ENCODE measurements around the gene MARK4.

MARK4 gene

DNA sequence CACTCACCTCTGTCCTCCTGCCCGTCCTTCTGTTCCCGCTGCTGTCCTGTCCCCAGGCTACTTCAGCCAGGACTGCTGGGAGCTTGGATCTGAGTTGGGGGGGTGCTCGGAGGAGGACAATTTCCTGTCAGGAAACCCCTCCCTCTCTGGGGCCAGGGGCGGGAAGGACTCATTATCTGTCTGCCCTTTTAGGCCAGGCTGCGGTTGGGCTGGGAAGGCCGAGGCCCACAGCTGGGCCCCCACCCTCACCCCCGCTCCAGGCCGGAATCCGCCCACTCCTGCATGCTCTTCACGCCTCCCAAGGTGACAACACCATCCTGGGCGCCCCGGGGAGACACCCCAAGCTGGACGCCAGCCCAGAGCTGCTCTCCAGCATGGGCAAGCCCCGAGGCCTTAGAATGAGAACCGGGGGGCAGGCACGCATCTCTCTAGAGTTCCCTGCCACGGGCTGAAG lies 5.7 kb upstream of the MARK4 start, which contains the start of gene EXOC3L2:
Gene EXOC3L2, minus strand, starts transcription at position 74 of the 454 bp plus-strand sequence. CDS start 6,362 bp downstream, outside the sequence.
- H3K27me3 ChIP-seq (ENCODE audit: control insufficient read depth, insufficient read depth, low read length) = no peaks in the 10 kb centered on the region
- no peaks in the 10 kb centered on the region for H3K9me3 ChIP-seq (ENCODE audit: control insufficient read depth, low read length)
- H3K9ac ChIP-seq (ENCODE audit: low read length) = no peak within 1 kb of the TSS
- peaks cover 12% of the 10 kb centered on the region for H3K4me1 ChIP-seq (ENCODE audit: control insufficient read depth, insufficient read depth, low read length)
- no peak within 1 kb of the TSS for H3K4me3 ChIP-seq (ENCODE audit: low read length)
- H3K36me3 ChIP-seq (ENCODE audit: control insufficient read depth, insufficient read depth, low read length) = no peaks in the 10 kb centered on the region

DNA sequence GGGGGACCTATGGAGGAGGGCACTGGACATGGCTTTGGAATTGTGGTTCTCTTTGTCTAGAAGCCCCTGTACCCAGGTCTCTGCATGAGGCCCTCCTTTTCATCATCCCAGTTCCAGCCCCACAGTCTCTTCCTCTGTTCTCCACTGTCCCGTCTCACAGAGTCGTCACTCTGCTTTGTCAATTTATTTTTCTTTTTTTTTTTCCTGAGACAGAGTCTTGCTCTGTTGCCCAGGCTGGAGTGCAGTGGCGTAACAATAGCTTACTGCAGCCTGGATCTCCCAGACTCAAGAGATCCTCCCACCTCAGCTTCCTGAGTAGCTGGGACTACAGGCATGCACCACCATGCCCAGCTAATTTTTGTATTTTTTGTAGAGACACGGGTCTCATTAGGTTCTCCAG lies 5.2 kb upstream of the MARK4 start:
- H3K27me3 ChIP-seq (ENCODE audit: control insufficient read depth, insufficient read depth, low read length) = no peaks in the 10 kb centered on the region
- H3K4me1 ChIP-seq (ENCODE audit: control insufficient read depth, insufficient read depth, low read length) = peaks cover 17% of the 10 kb centered on the region
- no peaks in the 10 kb centered on the region for H3K9me3 ChIP-seq (ENCODE audit: control insufficient read depth, low read length)
- H3K4me3 ChIP-seq (ENCODE audit: low read length) = no peak overlapping the region
- no peaks in the 10 kb centered on the region for H3K36me3 ChIP-seq (ENCODE audit: control insufficient read depth, insufficient read depth, low read length)
- no peak overlapping the region for H3K9ac ChIP-seq (ENCODE audit: low read length)

DNA sequence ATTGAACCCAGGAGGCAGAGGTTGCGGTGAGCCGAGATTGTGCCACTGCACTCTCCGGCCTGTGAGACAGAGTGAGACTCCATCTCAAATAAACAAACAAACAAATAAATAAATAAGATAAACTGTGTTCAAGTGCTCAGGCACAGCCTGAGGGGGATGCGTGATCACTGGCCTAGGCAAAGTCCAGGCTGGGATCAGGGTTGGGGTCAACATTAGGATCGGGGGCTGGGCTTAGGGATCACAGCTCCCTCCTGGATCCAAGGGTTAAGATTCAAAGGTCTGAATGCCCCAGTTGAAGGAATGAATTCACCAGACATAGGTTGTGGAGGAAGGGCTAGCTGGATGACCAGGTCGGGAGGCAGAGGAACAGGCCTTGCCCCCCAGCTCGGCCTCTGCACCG lies 3.9 kb upstream of the MARK4 start:
- Histone ChIP-seq H3K9ac (ENCODE audit: low read length) (no peak overlapping the region), H3K9me3 (ENCODE audit: control insufficient read depth, low read length) (no peaks in the 10 kb centered on the region), H3K27me3 (ENCODE audit: control insufficient read depth, insufficient read depth, low read length) (no peaks in the 10 kb centered on the region), H3K36me3 (ENCODE audit: control insufficient read depth, insufficient read depth, low read length) (no peaks in the 10 kb centered on the region), H3K4me1 (ENCODE audit: control insufficient read depth, insufficient read depth, low read length) (peaks cover 12% of the 10 kb centered on the region), H3K4me3 (ENCODE audit: low read length) (no peak overlapping the region)

DNA sequence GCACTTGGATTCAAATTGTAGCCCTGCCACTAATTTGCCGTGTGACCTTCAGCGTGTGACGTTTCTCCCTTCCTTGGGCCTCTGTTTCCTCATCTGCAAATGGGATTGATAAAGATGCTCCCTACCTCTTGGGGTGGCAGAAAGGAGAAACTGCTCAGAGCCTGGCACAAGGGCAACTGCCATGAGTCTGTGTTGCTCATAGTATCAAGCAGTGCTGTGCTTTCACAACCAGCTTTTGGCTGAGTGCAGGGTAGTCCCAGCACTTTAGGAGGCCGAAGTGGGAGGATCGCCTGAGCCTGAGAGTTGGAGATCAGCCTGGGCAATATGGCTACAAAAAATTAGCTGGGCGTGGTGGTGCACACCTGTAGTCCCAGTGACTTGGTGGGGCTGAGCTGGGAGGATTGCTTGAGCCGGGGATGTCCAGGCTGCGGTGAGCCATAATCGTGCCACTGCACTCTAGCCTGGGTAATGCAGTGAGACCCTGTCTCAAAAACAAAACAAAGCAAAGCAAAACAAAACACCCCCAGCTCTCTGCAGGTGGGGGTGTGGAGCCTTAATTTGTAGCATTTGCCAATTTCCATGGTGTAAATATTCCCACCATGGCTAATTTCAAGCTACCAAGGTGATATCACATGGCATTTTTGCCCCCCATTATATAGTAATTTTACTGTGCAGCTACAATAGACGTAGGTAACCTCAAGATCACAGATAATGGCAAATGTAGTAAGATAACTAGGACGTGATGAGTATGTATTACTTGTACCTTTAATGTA lies 1.6 kb upstream of the MARK4 start:
- H3K9me3 ChIP-seq (ENCODE audit: control insufficient read depth, low read length) = no peaks in the 10 kb centered on the region
- H3K4me1 ChIP-seq (ENCODE audit: control insufficient read depth, insufficient read depth, low read length) = peaks cover 32% of the 10 kb centered on the region
- no peak overlapping the region for H3K4me3 ChIP-seq (ENCODE audit: low read length)
- H3K27me3 ChIP-seq (ENCODE audit: control insufficient read depth, insufficient read depth, low read length) = no peaks in the 10 kb centered on the region
- no peaks in the 10 kb centered on the region for H3K36me3 ChIP-seq (ENCODE audit: control insufficient read depth, insufficient read depth, low read length)
- no peak overlapping the region for H3K9ac ChIP-seq (ENCODE audit: low read length)

DNA sequence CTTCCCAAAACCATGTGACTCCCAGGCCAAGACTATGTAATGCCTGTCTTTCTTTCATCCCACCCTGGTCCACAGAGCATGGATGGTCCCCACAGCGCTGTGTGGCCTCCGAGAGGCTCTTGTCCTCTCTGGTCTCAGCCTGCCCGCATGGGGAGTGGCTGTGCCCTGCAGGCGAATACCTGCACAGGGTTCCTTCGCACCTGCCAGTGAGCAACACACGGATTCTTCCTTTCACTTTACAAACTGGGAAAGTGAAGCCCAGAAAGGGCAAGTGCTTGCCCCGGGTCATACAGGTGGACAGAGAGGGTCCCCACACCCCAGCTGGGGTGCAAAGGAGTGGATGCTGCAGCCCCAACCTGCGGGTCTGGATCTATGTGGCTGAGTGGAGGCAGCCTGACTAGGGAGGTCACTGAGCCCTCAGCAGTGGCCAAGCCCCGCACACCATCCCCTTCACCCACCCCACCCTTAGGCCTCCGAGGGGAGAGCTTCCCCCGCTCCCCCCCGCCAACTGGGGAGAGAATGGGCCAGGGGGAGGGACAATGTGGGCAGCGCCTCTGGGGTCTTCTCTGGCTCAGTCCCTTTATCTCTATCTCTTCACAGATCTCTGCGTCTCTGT lies 747 bp upstream of the MARK4 start:
- Histone ChIP-seq H3K9ac (ENCODE audit: low read length) (peak overlapping the region; percentile 68), H3K9me3 (ENCODE audit: control insufficient read depth, low read length) (no peaks in the 10 kb centered on the region), H3K4me1 (ENCODE audit: control insufficient read depth, insufficient read depth, low read length) (peaks cover 33% of the 10 kb centered on the region), H3K27me3 (ENCODE audit: control insufficient read depth, insufficient read depth, low read length) (no peaks in the 10 kb centered on the region), H3K36me3 (ENCODE audit: control insufficient read depth, insufficient read depth, low read length) (no peaks in the 10 kb centered on the region), H3K4me3 (ENCODE audit: low read length) (peak overlapping the region; percentile 71)

DNA sequence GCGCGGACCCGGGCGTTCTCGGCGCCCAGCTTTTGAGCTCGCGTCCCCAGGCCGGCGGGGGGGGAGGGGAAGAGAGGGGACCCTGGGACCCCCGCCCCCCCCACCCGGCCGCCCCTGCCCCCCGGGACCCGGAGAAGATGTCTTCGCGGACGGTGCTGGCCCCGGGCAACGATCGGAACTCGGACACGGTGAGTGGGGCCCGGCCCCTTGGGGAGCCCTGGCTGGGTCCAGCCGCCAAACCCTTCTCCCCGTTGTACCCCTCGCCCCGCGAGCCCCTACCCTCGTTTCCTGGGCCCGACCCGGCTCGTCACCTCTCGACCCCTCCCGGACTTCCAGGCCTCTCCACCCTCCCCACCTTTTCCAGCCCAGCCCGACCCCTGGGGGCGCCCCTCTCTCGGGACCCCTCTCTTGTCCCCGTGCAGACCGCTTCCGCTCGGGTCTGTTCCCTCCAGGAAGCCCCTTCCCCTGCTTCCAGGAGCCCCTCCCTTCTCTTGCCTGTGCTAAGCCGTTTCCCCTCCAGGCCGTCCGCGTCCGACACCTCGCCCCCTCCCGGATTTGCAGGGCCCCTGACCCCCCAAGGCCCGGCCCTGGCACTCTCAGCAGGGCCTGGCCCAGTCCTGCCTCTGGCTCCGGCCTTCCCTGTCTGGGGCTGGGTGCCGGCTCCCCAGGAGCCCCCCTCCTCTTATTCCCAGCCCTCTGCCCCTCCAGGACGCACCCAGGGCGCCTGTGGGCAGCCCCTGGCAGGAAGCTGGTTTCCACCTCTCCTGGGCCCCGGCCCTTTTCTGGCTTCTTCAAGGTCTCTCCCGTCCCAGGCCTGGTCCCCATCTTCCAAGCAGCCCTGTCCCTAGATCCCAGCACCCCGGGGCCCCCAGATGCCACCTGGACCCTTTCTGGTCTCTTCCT lies 632 bp downstream of the MARK4 start:
- Histone ChIP-seq H3K4me3 (ENCODE audit: low read length) (peak overlapping the region; percentile 46), H3K9ac (ENCODE audit: low read length) (peak overlapping the region; percentile 86), H3K4me1 (ENCODE audit: control insufficient read depth, insufficient read depth, low read length) (peaks cover 33% of the 10 kb centered on the region), H3K36me3 (ENCODE audit: control insufficient read depth, insufficient read depth, low read length) (no peaks in the 10 kb centered on the region), H3K27me3 (ENCODE audit: control insufficient read depth, insufficient read depth, low read length) (no peaks in the 10 kb centered on the region), H3K9me3 (ENCODE audit: control insufficient read depth, low read length) (no peaks in the 10 kb centered on the region)

DNA sequence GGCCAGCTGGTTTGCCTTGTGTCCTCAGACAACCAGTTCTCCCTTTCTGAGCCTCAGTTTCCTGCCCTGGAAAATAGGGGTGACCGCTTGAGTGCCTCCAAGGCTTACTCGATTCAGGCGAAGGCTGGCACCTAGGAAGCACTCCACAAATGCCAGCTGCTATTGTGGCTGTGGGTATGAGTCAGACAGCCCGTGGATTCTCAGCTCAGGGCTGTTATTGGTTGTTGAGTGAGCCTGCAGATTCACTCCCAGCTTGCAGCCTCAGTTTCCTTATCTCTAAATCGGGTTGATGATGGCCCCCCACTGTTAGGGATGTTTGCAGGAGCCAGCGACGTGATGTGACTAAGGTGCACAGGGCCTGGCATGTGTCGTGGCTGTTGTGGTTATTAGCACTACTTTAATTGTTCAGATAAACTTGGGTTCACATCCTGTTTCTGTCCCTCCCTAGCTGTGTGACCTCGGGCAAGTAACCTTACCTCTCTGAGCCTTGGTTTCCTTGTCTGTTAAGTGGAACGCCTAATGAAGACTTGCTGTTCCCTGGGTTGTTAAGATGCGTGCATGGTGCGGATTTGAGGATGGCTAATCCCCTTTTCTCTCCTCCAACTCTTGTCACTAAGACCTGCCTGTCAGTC lies 2.4 kb downstream of the MARK4 start:
- Histone ChIP-seq H3K27me3 (ENCODE audit: control insufficient read depth, insufficient read depth, low read length) (no peaks in the 10 kb centered on the region), H3K36me3 (ENCODE audit: control insufficient read depth, insufficient read depth, low read length) (no peaks in the 10 kb centered on the region), H3K4me1 (ENCODE audit: control insufficient read depth, insufficient read depth, low read length) (peaks cover 33% of the 10 kb centered on the region), H3K4me3 (ENCODE audit: low read length) (no peak overlapping the region), H3K9me3 (ENCODE audit: control insufficient read depth, low read length) (no peaks in the 10 kb centered on the region), H3K9ac (ENCODE audit: low read length) (no peak overlapping the region)

DNA sequence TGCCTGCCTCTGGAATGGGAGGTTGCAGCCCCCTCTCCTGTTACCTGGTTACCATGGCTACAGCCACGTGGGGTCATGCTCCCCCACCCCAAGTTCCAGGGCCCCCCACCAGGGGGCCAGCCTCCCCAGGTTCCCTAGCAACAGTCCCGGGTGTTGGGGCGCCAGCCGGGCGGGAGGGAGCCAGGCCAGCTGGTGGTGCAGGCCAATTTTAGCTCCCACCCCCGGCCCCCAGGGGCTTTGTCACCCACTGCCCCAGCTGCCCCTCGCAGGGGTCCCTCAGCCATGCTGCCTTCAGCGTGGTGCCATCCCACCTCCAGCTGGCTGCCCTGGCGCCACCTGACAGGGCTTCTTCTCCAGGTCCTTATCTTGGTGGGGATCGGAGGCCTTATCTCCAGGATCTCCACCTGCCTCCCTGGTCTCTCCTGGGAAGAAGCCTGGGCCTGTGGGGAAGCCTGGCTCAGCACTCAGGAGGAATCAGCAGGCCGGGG lies 3.0 kb downstream of the MARK4 start:
- Histone ChIP-seq H3K27me3 (ENCODE audit: control insufficient read depth, insufficient read depth, low read length) (no peaks in the 10 kb centered on the region), H3K36me3 (ENCODE audit: control insufficient read depth, insufficient read depth, low read length) (no peaks in the 10 kb centered on the region), H3K9me3 (ENCODE audit: control insufficient read depth, low read length) (no peaks in the 10 kb centered on the region), H3K9ac (ENCODE audit: low read length) (no peak overlapping the region), H3K4me1 (ENCODE audit: control insufficient read depth, insufficient read depth, low read length) (peaks cover 33% of the 10 kb centered on the region), H3K4me3 (ENCODE audit: low read length) (no peak overlapping the region)

DNA sequence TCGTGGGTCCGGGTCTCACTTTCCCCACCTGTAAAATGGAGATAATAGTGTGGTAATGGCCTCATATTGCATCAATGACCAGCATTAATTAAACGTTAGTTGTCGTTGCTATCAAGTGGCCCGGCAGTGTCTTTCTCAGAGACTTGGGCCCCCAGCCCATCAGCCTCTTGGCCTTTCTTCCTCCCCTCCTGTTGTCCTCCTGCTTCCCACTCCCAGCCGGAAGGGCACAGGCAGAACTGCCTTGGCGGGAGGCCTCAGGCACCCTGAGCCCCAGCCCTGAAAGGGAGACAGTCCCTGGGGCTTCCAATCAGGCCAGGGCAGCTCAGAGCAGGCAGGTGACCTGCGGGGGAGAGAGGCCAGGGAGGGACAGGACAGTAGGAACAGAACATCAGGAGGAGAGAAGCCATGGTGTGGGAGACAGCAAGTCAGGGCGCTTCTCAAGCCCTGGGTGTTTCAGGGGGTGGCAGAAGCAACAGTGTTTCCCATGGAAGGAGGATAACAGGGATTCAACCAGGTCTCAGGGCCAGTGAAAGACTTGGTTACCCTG lies 4.6 kb downstream of the MARK4 start:
- Histone ChIP-seq H3K36me3 (ENCODE audit: control insufficient read depth, insufficient read depth, low read length) (no peaks in the 10 kb centered on the region), H3K27me3 (ENCODE audit: control insufficient read depth, insufficient read depth, low read length) (no peaks in the 10 kb centered on the region), H3K9ac (ENCODE audit: low read length) (no peak overlapping the region), H3K9me3 (ENCODE audit: control insufficient read depth, low read length) (no peaks in the 10 kb centered on the region), H3K4me1 (ENCODE audit: control insufficient read depth, insufficient read depth, low read length) (peaks cover 28% of the 10 kb centered on the region), H3K4me3 (ENCODE audit: low read length) (no peak overlapping the region)

DNA sequence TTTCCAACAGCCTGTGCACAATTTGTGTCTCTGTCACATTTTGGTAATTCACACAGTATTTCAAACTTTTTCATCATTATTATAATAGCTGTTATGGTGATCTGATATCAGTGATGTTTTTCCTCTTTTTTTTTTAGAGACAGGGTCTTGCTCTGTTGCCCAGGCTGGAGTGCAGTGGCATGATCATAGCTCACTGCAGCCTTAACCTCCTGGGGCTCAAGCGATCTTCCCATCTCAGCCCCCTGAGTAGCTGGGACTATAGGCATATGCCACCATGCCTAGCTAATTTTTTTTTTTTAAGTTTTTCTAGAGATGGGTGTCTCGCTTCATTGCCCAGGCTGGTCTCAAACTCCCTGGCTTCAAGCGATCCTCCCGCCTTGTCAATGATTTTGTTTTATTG lies 5.8 kb downstream of the MARK4 start:
- H3K9me3 ChIP-seq (ENCODE audit: control insufficient read depth, low read length) = no peaks in the 10 kb centered on the region
- H3K4me1 ChIP-seq (ENCODE audit: control insufficient read depth, insufficient read depth, low read length) = peaks cover 26% of the 10 kb centered on the region
- H3K27me3 ChIP-seq (ENCODE audit: control insufficient read depth, insufficient read depth, low read length) = no peaks in the 10 kb centered on the region
- no peaks in the 10 kb centered on the region for H3K36me3 ChIP-seq (ENCODE audit: control insufficient read depth, insufficient read depth, low read length)
- no peak overlapping the region for H3K9ac ChIP-seq (ENCODE audit: low read length)
- H3K4me3 ChIP-seq (ENCODE audit: low read length) = no peak overlapping the region

DNA sequence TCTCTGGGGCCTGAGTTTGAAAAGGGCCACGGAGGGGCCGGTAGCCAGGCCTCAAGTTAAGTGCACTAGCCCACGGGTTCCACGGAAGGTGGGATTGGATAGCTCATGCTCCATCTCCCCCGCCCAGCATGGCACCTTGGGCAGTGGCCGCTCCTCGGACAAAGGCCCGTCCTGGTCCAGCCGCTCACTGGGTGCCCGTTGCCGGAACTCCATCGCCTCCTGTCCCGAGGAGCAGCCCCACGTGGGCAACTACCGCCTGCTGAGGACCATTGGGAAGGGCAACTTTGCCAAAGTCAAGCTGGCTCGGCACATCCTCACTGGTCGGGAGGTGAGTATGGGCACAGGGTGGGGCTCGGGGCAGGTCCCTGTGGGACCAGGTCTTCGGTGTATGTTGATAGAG lies 7.8 kb downstream of the MARK4 start:
- Histone ChIP-seq H3K4me1 (ENCODE audit: control insufficient read depth, insufficient read depth, low read length) (peaks cover 7% of the 10 kb centered on the region), H3K9me3 (ENCODE audit: control insufficient read depth, low read length) (no peaks in the 10 kb centered on the region), H3K4me3 (ENCODE audit: low read length) (no peak overlapping the region), H3K27me3 (ENCODE audit: control insufficient read depth, insufficient read depth, low read length) (no peaks in the 10 kb centered on the region), H3K9ac (ENCODE audit: low read length) (no peak overlapping the region), H3K36me3 (ENCODE audit: control insufficient read depth, insufficient read depth, low read length) (no peaks in the 10 kb centered on the region)

Measured in mucosa of stomach (tissue), 1 donor.